SK-N-SH treated with all-trans-retinoic acid at 6 μM for 48 hours (cell line): ENCODE measurements around the gene PRR36.

ENCODE experiments used
- ATAC-seq: fragments of 200-7000 bp; cut with Tn5 transposase; 3 replicates; pipeline ENCODE4 v1.9.1; 2020; ENCODE audit warnings: mild to moderate bottlenecking, moderate library complexity
- ARNTL ChIP-seq: fragments of 450-650 bp; formaldehyde crosslinking; IDR thresholded peaks from 2 replicates; pipeline ENCODE4 v1.5.0; 2020; ENCODE audit warnings: low read depth, mild to moderate bottlenecking, moderate library complexity, borderline replicate concordance
- BACH2 ChIP-seq: fragments of 250-450 bp; sonication (Bioruptor Pico); IDR thresholded peaks from 2 replicates; pipeline ENCODE4 v1.9.0; 2021; ENCODE audit warnings: mild to moderate bottlenecking, borderline replicate concordance
- CREB5 ChIP-seq: fragments of 250-450 bp; sonication (Bioruptor Pico); IDR thresholded peaks from 2 replicates; pipeline ENCODE4 v1.5.1; 2020; ENCODE audit warnings: low read depth, mild to moderate bottlenecking, moderate library complexity
- CSRNP3 ChIP-seq: fragments of 250-450 bp; sonication (Bioruptor Pico); IDR thresholded peaks from 2 replicates; pipeline ENCODE4 v1.5.1; 2021; ENCODE audit warnings: mild to moderate bottlenecking, moderate library complexity
- ESRRG ChIP-seq: fragments of 250-450 bp; sonication (Bioruptor Pico); IDR thresholded peaks from 2 replicates; pipeline ENCODE4 v1.6.1; 2021; ENCODE audit warnings: mild to moderate bottlenecking
- GLIS3 ChIP-seq: fragments of 250-450 bp; sonication (Bioruptor Pico); IDR thresholded peaks from 2 replicates; pipeline ENCODE4 v1.5.0; 2020; ENCODE audit warnings: mild to moderate bottlenecking, moderate library complexity
- ISL1 ChIP-seq: fragments of 250-450 bp; sonication (Bioruptor Pico); IDR thresholded peaks from 2 replicates; pipeline ENCODE4 v2.1.2; 2022; ENCODE audit warnings: mild to moderate bottlenecking, moderate library complexity
- PATZ1 ChIP-seq: fragments of 250-450 bp; sonication (Bioruptor Pico); IDR thresholded peaks from 2 replicates; pipeline ENCODE4 v1.8.0; 2020; ENCODE audit warnings: mild to moderate bottlenecking, moderate library complexity, borderline replicate concordance
- POU6F1 ChIP-seq: fragments of 250-450 bp; sonication (Bioruptor Pico); IDR thresholded peaks from 2 replicates; pipeline ENCODE4 v1.8.0; 2021; ENCODE audit warnings: low read depth, mild to moderate bottlenecking, moderate library complexity, borderline replicate concordance
- PPARA ChIP-seq: fragments of 250-450 bp; sonication (Bioruptor Pico); IDR thresholded peaks from 2 replicates; pipeline ENCODE4 v1.5.0; 2020; ENCODE audit warnings: mild to moderate bottlenecking, borderline replicate concordance
- RARB ChIP-seq: fragments of 250-450 bp; sonication (Bioruptor Pico); IDR thresholded peaks from 2 replicates; pipeline ENCODE4 v1.8.0; 2021; ENCODE audit warnings: mild to moderate bottlenecking, moderate library complexity
- SNAI2 ChIP-seq: fragments of 250-450 bp; sonication (Bioruptor Pico); IDR thresholded peaks from 2 replicates; pipeline ENCODE4 v1.5.0; 2020; ENCODE audit warnings: mild to moderate bottlenecking, moderate library complexity
- TCF4 ChIP-seq: fragments of 250-450 bp; sonication (Bioruptor Pico); IDR thresholded peaks from 2 replicates; pipeline ENCODE4 v1.8.0; 2021; ENCODE audit warnings: mild to moderate bottlenecking, moderate library complexity, borderline replicate concordance
- TOX ChIP-seq: fragments of 250-450 bp; sonication (Bioruptor Pico); IDR thresholded peaks from 2 replicates; pipeline ENCODE4 v1.8.0; 2021; ENCODE audit warnings: mild to moderate bottlenecking, moderate library complexity, borderline replicate concordance
- TSHZ2 ChIP-seq: fragments of 250-450 bp; sonication (Bioruptor Pico); IDR thresholded peaks from 2 replicates; pipeline ENCODE4 v1.5.0; 2020; ENCODE audit warnings: mild to moderate bottlenecking, moderate library complexity
- ZC3H10 ChIP-seq: fragments of 250-450 bp; sonication (Bioruptor Pico); IDR thresholded peaks from 2 replicates; pipeline ENCODE4 v1.5.1; 2021; ENCODE audit warnings: mild to moderate bottlenecking, moderate library complexity
- ZFP3 ChIP-seq: fragments of 250-450 bp; sonication (Bioruptor Pico); IDR thresholded peaks from 2 replicates; pipeline ENCODE4 v1.5.0; 2020; ENCODE audit warnings: mild to moderate bottlenecking, moderate library complexity
- ZFP30 ChIP-seq: fragments of 450-650 bp; formaldehyde crosslinking; IDR thresholded peaks from 2 replicates; pipeline ENCODE4 v1.5.0; 2022; ENCODE audit warnings: mild to moderate bottlenecking, moderate library complexity
- ZNF565 ChIP-seq: fragments of 450-650 bp; formaldehyde crosslinking; conservative IDR thresholded peaks from 2 replicates; pipeline ENCODE4 v1.5.0; 2020; ENCODE audit warnings: low read depth, mild to moderate bottlenecking, moderate library complexity
- ZNF8 ChIP-seq: fragments of 450-650 bp; formaldehyde crosslinking; IDR thresholded peaks from 2 replicates; pipeline ENCODE4 v1.5.0; 2020; ENCODE audit warnings: mild to moderate bottlenecking, moderate library complexity

Gene PRR36

GRCh38 chr19:7887408-7888144, 13.4 kb upstream of the PRR36 start:
- no peak for ATAC-seq
- no peak for TF ChIP-seq ZC3H10 (CRISPR knock-in tag)
- TF ChIP-seq TOX (CRISPR knock-in tag): no peak
- TF ChIP-seq PPARA: no peak

- no peak for TF ChIP-seq ZFP3 (CRISPR knock-in tag)
- no peak for TF ChIP-seq TOX (CRISPR knock-in tag)
- TF ChIP-seq ZNF565 (CRISPR knock-in tag): no peak
- no peak for TF ChIP-seq GLIS3 (CRISPR knock-in tag)
- no peak for TF ChIP-seq ISL1 (CRISPR knock-in tag)
- no peak for TF ChIP-seq PPARA
- no peak for TF ChIP-seq CSRNP3 (CRISPR knock-in tag)
- no peak for TF ChIP-seq ESRRG
- no peak for TF ChIP-seq ARNTL (CRISPR knock-in tag)
- TF ChIP-seq SNAI2 (CRISPR knock-in tag): no peak
- TF ChIP-seq CREB5: no peak
- no peak for TF ChIP-seq ZFP30 (CRISPR knock-in tag)
- no peak for TF ChIP-seq BACH2
- TF ChIP-seq ZNF8 (CRISPR knock-in tag): no peak
- TF ChIP-seq TCF4 (CRISPR knock-in tag): no peak
- no peak for TF ChIP-seq TSHZ2 (CRISPR knock-in tag)
- no peak for TF ChIP-seq RARB
- ATAC-seq: no peak
These were observed 11.6 kb upstream of the PRR36 start for GRCh38 chr19:7885818-7886217.

- no peak for TF ChIP-seq PATZ1
- no peak for TF ChIP-seq TCF4 (CRISPR knock-in tag)
- TF ChIP-seq ZFP3 (CRISPR knock-in tag): no peak
- TF ChIP-seq GLIS3 (CRISPR knock-in tag): no peak
- ATAC-seq: no peak
These were observed 9.8 kb upstream of the PRR36 start for GRCh38 chr19:7883796-7884570.

GRCh38 chr19:7883105-7883504, 8.9 kb upstream of the PRR36 start:
- TF ChIP-seq GLIS3 (CRISPR knock-in tag): no peak
- no peak for TF ChIP-seq BACH2
- TF ChIP-seq TCF4 (CRISPR knock-in tag): no peak
- TF ChIP-seq POU6F1 (CRISPR knock-in tag): no peak
- TF ChIP-seq ZNF8 (CRISPR knock-in tag): no peak
- no peak for TF ChIP-seq ZNF565 (CRISPR knock-in tag)
- TF ChIP-seq ZFP30 (CRISPR knock-in tag): no peak
- TF ChIP-seq ZFP3 (CRISPR knock-in tag): no peak
- TF ChIP-seq, all 23 proteins: peak for 0
- no peak for ATAC-seq
